ENCODE data around the gene SLC25A46.
A peak's percentile ranks its signal among the peaks of the same experiment; 100 is the strongest.
"Not testable (repeated sequence)": the region's sequence is repeated elsewhere in the genome, so short reads cannot be mapped to it uniquely, and the experiment has no call there.

SLC25A46 gene

GRCh38 chr5:110757118-110757729 lies 18.4 kb downstream of the SLC25A46 start:
- peak; percentile 24 for DNase-seq

GRCh38 chr5:110760158-110760557 lies 21.4 kb downstream of the SLC25A46 start:
- no peak for DNase-seq

GRCh38 chr5:110768138-110768860 lies 29.5 kb downstream of the SLC25A46 start:
- no peak for DNase-seq

GRCh38 chr5:110769000-110769681 lies 30.3 kb downstream of the SLC25A46 start:
- no peak for DNase-seq

- no peak for DNase-seq
Observed at GRCh38 chr5:110770286-110770685, 31.5 kb downstream of the SLC25A46 start.

- DNase-seq, result no peak
Observed at GRCh38 chr5:110784901-110785300, 46.1 kb downstream of the SLC25A46 start.

- DNase-seq, result no peak
Observed at GRCh38 chr5:110785356-110785755, 46.5 kb downstream of the SLC25A46 start.

GRCh38 chr5:110788006-110788405 lies 49.2 kb downstream of the SLC25A46 start:
- not testable (repeated sequence) for DNase-seq

GRCh38 chr5:110790673-110791072 lies 51.9 kb downstream of the SLC25A46 start:
- DNase-seq, result no peak

GRCh38 chr5:110802998-110803397 lies 64.2 kb downstream of the SLC25A46 start:
- no peak for DNase-seq

GRCh38 chr5:110803467-110804326 lies 64.9 kb downstream of the SLC25A46 start:
- DNase-seq, result no peak

GRCh38 chr5:110807169-110807568 lies 68.4 kb downstream of the SLC25A46 start:
- DNase-seq, result no peak

GRCh38 chr5:110809006-110809405 lies 70.2 kb downstream of the SLC25A46 start:
- no peak for DNase-seq

All from central memory CD4-positive, alpha-beta T cell (primary cell).